Measurements from ENCODE around the gene EYS. TPM values are rescaled to one million over a fixed set of nuclear protein-coding genes. Genes with fewer than 3 reads are reported as not detected.
A peak's percentile ranks its signal among the peaks of the same experiment; 100 is the strongest.

Gene EYS
- total RNA-seq, 1 donor from 2014 or later, result 0.06 TPM

DNA sequence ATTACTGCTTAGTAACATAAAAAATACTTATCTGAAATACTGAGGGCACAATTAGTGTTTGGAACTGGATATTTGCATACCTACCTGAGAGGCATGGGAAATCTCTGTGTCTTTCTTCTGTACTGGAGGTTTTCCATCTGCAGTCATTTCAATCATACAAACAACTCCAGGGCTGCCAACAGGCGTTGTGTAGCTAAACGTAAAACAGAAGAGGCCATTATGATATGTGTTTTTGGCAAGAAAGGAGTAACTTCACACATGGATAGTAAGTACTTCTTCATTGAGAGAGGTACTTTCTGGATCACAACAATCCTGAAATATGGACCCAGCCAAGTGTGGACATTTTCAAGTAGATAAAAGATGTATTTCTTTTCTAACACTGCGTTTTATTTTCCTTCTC is 1708.0 kb downstream of the EYS start:
- TF ChIP-seq, protein P1, sequence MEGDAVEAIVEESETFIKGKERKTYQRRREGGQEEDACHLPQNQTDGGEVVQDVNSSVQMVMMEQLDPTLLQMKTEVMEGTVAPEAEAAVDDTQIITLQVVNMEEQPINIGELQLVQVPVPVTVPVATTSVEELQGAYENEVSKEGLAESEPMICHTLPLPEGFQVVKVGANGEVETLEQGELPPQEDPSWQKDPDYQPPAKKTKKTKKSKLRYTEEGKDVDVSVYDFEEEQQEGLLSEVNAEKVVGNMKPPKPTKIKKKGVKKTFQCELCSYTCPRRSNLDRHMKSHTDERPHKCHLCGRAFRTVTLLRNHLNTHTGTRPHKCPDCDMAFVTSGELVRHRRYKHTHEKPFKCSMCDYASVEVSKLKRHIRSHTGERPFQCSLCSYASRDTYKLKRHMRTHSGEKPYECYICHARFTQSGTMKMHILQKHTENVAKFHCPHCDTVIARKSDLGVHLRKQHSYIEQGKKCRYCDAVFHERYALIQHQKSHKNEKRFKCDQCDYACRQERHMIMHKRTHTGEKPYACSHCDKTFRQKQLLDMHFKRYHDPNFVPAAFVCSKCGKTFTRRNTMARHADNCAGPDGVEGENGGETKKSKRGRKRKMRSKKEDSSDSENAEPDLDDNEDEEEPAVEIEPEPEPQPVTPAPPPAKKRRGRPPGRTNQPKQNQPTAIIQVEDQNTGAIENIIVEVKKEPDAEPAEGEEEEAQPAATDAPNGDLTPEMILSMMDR (conservative IDR thresholded peaks at IDR 0.05; ENCODE audit: low read depth, low read length), result no peak
- no peak for DNase-seq (ENCODE audit: low read depth)
- no peak overlapping the region for H3K4me3 ChIP-seq (ENCODE audit: low read depth, low read length)

DNA sequence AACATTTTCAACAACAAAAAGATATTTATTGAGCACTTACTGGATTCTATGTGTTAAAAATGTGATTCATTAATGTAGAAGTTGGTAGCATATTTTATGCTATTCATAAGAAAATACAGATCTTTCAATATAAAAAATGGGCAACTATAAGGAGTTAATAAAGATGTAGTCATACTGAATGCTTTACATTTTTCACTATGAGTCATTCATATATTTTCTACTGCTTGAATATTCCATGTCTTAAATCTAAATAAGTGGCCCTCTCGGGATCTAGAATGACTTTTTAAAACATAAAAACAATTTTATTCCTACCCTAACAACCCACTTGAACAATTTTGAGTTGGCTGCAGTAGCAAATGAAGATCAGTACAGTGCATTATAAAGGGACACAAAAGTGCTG is 1709.3 kb downstream of the EYS start:
- TF ChIP-seq, protein P1 (conservative IDR thresholded peaks at IDR 0.05; ENCODE audit: low read depth, low read length), result no peak
- H3K4me3 ChIP-seq (ENCODE audit: low read depth, low read length), result no peak overlapping the region
- DNase-seq (ENCODE audit: low read depth), result no peak

DNA sequence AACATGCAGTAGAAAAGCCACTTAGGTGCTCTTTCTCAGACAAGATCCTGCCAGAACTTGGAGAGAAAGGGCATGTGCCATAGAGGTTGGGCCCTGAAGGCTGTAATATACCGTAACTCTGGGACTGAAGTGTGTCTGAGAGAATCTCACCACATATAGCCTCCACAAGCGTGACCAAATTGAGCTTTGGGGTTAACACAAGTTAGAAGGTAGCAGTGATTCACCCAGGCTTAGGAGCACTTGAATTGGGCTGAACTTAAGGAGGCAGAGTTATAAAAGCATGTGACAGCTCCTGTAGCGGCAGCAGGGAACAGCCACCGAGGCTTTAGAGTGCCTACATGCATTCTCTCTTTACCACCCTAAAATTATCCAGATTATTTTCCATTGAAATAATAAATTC is 1709.8 kb downstream of the EYS start:
- no peak overlapping the region for H3K4me3 ChIP-seq (ENCODE audit: low read depth, low read length)
- TF ChIP-seq, protein P1 (conservative IDR thresholded peaks at IDR 0.05; ENCODE audit: low read depth, low read length), result no peak
- DNase-seq (ENCODE audit: low read depth), result no peak

DNA sequence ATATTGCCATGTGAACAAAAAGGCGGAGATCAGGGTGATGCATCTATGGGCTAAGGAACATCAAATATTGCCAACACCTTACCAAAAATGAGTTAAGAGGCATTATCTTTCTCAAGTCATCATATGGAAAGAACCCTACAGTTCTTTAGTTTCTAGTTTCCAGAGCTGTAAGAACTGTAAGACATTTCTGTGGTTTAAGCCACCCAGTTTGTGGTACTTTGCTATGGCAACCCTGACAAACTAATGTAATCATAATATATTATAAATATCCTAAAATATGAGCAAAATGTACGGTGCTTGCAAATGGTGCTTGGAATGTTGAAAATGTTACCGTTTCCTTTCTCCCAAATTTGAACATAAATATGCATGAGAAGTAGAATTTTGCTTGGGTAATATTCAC is 1721.8 kb downstream of the EYS start:
- TF ChIP-seq, protein P1 (conservative IDR thresholded peaks at IDR 0.05; ENCODE audit: low read depth, low read length), result no peak
- no peak overlapping the region for H3K4me3 ChIP-seq (ENCODE audit: low read depth, low read length)

DNA sequence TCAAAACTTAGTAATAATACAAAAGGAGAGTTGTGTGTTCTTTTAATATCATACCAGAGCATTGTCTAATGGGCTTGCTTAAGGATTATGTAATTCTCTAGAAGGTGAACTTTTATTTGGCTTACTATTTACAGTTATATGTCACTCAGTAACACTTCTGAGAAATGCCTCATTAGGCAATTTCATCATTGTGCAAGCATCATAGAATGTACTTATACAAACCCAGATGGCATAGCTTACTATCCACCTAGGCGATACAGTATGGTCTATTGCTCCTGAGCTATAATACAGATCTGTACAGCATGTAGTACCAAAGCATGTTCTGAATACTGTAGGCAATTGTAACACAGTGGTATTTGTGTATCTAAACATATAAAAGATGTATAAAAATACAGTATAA is 1731.3 kb downstream of the EYS start:
- H3K4me3 ChIP-seq (ENCODE audit: low read depth, low read length), result no peak overlapping the region
- TF ChIP-seq, protein P1 (conservative IDR thresholded peaks at IDR 0.05; ENCODE audit: low read depth, low read length), result no peak
- peak; percentile 12 for DNase-seq (ENCODE audit: low read depth)

More for the DNA sequence above, 1721.8 kb downstream of the EYS start:
- DNase-seq (ENCODE audit: low read depth), result no peak

DNA sequence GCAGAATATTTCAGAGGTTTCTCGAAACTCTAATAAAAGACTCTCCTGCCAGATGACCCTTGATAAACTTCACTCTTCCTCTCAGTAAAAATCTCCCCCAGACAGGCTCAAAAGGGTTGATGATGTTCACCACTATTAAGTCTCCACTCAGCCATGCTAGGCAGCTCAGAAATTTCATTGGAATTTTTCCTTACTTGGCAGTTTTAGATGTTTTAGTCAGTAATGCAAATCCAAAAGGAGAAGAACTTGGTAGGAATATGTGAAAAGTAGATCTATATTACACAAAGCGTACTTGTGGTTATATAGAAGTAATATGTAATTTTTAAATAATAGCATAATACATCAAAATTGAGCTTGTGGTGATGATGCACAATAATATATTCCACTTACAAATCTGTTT is 1738.4 kb downstream of the EYS start:
- H3K4me3 ChIP-seq (ENCODE audit: low read depth, low read length), result no peak overlapping the region
- DNase-seq (ENCODE audit: low read depth), result no peak
- TF ChIP-seq, protein P1 (conservative IDR thresholded peaks at IDR 0.05; ENCODE audit: low read depth, low read length), result no peak

DNA sequence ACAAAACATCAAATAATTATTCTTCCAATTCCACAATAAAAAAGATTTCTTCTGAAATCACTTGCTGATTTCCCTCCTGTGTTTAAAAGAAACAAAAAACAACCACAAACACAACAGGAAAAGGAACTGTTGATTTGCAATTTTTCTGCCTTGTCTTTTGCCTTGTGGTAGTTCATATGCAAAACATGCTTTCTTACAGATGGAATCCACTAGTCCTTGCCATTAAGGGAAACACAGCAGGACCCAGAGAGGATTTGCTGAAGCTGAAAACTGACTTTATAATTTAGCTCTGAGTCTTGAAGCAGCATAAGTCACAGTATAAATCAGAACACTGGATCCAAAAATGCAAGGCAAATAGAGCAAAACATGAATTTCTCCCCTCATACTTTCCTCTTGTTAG is 1742.7 kb downstream of the EYS start:
- DNase-seq (ENCODE audit: low read depth), result no peak
- H3K4me3 ChIP-seq (ENCODE audit: low read depth, low read length), result no peak overlapping the region
- TF ChIP-seq, protein P1 (conservative IDR thresholded peaks at IDR 0.05; ENCODE audit: low read depth, low read length), result no peak

All from epithelial cell of proximal tubule (primary cell).